Measurements from ENCODE around the gene CORO2B.

DNA sequence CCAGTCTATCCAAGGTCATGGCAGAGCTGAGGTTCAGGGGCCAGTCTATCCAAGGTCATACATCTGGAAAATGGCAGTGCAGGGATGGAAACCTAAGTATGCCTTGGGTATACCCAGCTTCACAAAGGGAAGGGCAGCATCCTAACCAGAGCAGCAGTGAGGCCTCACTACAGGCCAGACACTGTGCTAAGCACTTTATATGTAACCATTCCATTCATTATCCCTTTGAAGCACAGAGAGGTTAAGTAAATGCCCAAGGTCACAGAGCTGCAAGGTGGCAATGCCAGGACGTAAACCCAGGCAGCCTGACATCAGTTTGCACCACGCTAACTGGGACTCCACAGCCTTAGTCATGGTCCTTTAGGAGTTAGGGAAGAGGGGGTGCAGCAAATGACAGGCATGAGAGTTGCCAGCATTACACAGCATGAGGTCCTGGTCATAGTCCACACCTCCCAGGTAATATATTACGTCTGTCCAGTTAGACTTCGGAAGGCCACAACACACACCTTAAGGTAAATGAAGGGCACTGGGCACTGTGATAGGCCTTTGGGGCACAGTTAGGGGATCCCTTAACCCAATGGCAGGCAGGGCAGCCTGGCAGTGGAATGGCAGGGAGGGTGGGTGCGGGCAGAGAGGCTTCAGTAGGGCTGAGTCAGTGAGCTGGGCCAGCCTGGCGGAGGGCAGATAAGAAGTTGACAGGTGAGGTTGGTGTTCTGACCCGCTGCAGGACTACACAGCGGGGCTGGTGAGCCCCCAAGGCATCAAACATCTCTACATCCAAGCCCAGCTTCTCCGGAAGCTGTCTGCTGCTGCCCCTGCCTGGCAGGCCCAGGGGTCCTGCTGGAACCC lies 21.1 kb upstream of the CORO2B start:
- TF ChIP-seq CTCF (IDR thresholded peaks at IDR 0.05; ENCODE audit: borderline replicate concordance, extremely low read depth, low read length, poor library complexity, severe bottlenecking), result no peak
- TF ChIP-seq EZH2 (IDR thresholded peaks at IDR 0.05; ENCODE audit: borderline replicate concordance, low read depth, low read length, severe bottlenecking), result no peak

All from DND-41 (cell line).